ENCODE measurements around the gene BTBD8.

BTBD8 gene

GRCh38 chr1:92167151-92167550 is 87.0 kb downstream of the BTBD8 start:
- H3K9me3 ChIP-seq (ENCODE audit: low read length): no peaks in the 10 kb centered on the region
- no peaks in the 10 kb centered on the region for H3K36me3 ChIP-seq (ENCODE audit: insufficient read depth, low read length)
- H3K4me3 ChIP-seq (ENCODE audit: low read depth, low read length, poor library complexity, severe bottlenecking): no peak overlapping the region
- H4K20me1 ChIP-seq (ENCODE audit: insufficient read depth, low read length): no peaks in the 10 kb centered on the region
- H2AFZ ChIP-seq (ENCODE audit: low read length): no peak overlapping the region
- H3K4me2 ChIP-seq (ENCODE audit: low read length): no peak overlapping the region
- H3K27me3 ChIP-seq (ENCODE audit: insufficient read depth, low read length): no peaks in the 10 kb centered on the region
- no peak overlapping the region for H3K27ac ChIP-seq (ENCODE audit: low read depth, low read length, poor library complexity, severe bottlenecking)
- TF ChIP-seq EZH2 (IDR thresholded peaks at IDR 0.05; ENCODE audit: borderline replicate concordance, low read length): no peak
- TF ChIP-seq, protein P1, sequence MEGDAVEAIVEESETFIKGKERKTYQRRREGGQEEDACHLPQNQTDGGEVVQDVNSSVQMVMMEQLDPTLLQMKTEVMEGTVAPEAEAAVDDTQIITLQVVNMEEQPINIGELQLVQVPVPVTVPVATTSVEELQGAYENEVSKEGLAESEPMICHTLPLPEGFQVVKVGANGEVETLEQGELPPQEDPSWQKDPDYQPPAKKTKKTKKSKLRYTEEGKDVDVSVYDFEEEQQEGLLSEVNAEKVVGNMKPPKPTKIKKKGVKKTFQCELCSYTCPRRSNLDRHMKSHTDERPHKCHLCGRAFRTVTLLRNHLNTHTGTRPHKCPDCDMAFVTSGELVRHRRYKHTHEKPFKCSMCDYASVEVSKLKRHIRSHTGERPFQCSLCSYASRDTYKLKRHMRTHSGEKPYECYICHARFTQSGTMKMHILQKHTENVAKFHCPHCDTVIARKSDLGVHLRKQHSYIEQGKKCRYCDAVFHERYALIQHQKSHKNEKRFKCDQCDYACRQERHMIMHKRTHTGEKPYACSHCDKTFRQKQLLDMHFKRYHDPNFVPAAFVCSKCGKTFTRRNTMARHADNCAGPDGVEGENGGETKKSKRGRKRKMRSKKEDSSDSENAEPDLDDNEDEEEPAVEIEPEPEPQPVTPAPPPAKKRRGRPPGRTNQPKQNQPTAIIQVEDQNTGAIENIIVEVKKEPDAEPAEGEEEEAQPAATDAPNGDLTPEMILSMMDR (IDR thresholded peaks at IDR 0.05; ENCODE audit: low read length): no peak
- no peak overlapping the region for H3K9ac ChIP-seq (ENCODE audit: low read length)
- no peaks in the 10 kb centered on the region for H3K9me2 ChIP-seq (ENCODE audit: low read depth, low read length)
- no peaks in the 10 kb centered on the region for H3F3A ChIP-seq (ENCODE audit: insufficient read depth, low read length)
- H3K79me2 ChIP-seq (ENCODE audit: insufficient read depth, low read length): no peaks in the 10 kb centered on the region
- no peaks in the 10 kb centered on the region for H3K4me1 ChIP-seq (ENCODE audit: insufficient read depth, low read length, severe bottlenecking)

- Histone ChIP-seq H3K4me3 (ENCODE audit: low read depth, low read length, poor library complexity, severe bottlenecking) (no peak overlapping the region), H3K79me2 (ENCODE audit: insufficient read depth, low read length) (no peaks in the 10 kb centered on the region), H3K9ac (ENCODE audit: low read length) (no peak overlapping the region), H3K9me2 (ENCODE audit: low read depth, low read length) (no peaks in the 10 kb centered on the region), H3K27me3 (ENCODE audit: insufficient read depth, low read length) (no peaks in the 10 kb centered on the region), H3K36me3 (ENCODE audit: insufficient read depth, low read length) (no peaks in the 10 kb centered on the region), H4K20me1 (ENCODE audit: insufficient read depth, low read length) (no peaks in the 10 kb centered on the region), H3F3A (ENCODE audit: insufficient read depth, low read length) (no peaks in the 10 kb centered on the region), H3K9me3 (ENCODE audit: low read length) (no peaks in the 10 kb centered on the region), H3K4me1 (ENCODE audit: insufficient read depth, low read length, severe bottlenecking) (no peaks in the 10 kb centered on the region), H3K27ac (ENCODE audit: low read depth, low read length, poor library complexity, severe bottlenecking) (no peak overlapping the region), H2AFZ (ENCODE audit: low read length) (no peak overlapping the region), H3K4me2 (ENCODE audit: low read length) (no peak overlapping the region)
- TF ChIP-seq, protein P1 (IDR thresholded peaks at IDR 0.05; ENCODE audit: low read length): no peak
- TF ChIP-seq EZH2 (IDR thresholded peaks at IDR 0.05; ENCODE audit: borderline replicate concordance, low read length): no peak
These were observed 88.5 kb downstream of the BTBD8 start for GRCh38 chr1:92168657-92169056.

DNA sequence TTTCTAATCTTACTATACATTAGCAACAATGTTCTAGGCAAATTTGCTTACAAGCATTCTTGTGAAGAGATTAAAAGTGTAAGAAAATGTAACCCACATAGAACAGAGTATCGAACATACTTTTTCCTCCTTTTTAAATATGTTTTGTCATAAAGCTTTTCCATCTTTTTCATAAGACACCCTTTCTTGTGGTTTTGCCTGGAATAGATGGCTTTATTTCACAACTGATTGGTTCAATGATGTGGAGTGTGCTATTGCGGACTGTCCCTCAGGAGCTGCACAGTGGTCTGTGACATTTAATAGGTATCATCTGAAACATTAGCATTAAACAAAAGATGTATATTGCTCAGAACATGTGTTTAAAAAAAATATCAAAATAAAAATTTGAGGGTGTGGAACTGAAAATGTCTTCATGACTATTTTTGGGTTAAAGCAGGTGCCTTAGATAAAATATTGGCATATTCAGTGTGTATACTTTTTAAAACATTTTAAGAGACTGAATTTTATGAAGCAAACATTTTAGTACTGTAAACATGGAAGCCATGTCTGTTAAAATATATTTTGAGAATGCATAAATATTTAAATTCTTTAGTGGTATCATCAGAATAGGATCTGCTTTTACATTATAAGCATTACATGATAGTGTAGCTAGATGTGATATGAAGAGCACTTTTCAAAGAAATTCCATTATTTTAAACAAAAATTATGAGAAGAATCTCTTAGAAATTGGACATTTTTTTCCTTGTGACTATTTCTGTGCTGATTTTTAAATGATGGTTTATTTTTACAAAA is 89.3 kb downstream of the BTBD8 start:
- no peak overlapping the region for H2AFZ ChIP-seq (ENCODE audit: low read length)
- H3K79me2 ChIP-seq (ENCODE audit: insufficient read depth, low read length): no peaks in the 10 kb centered on the region
- H3K27ac ChIP-seq (ENCODE audit: low read depth, low read length, poor library complexity, severe bottlenecking): no peak overlapping the region
- H3K27me3 ChIP-seq (ENCODE audit: insufficient read depth, low read length): no peaks in the 10 kb centered on the region
- H3F3A ChIP-seq (ENCODE audit: insufficient read depth, low read length): no peaks in the 10 kb centered on the region
- no peaks in the 10 kb centered on the region for H4K20me1 ChIP-seq (ENCODE audit: insufficient read depth, low read length)
- no peak overlapping the region for H3K9ac ChIP-seq (ENCODE audit: low read length)
- no peaks in the 10 kb centered on the region for H3K9me3 ChIP-seq (ENCODE audit: low read length)
- no peak overlapping the region for H3K4me2 ChIP-seq (ENCODE audit: low read length)
- H3K36me3 ChIP-seq (ENCODE audit: insufficient read depth, low read length): no peaks in the 10 kb centered on the region
- TF ChIP-seq, protein P1 (IDR thresholded peaks at IDR 0.05; ENCODE audit: low read length): no peak
- TF ChIP-seq EZH2 (IDR thresholded peaks at IDR 0.05; ENCODE audit: borderline replicate concordance, low read length): no peak
- H3K4me1 ChIP-seq (ENCODE audit: insufficient read depth, low read length, severe bottlenecking): no peaks in the 10 kb centered on the region
- no peak overlapping the region for H3K4me3 ChIP-seq (ENCODE audit: low read depth, low read length, poor library complexity, severe bottlenecking)
- H3K9me2 ChIP-seq (ENCODE audit: low read depth, low read length): no peaks in the 10 kb centered on the region
